ENCODE measurements around the gene SYCE1.

SYCE1 gene

GRCh38 chr10:133528845-133529575, 36.4 kb downstream of the SYCE1 start:
- Histone ChIP-seq H3K9ac (ENCODE audit: low read length) (no peak overlapping the region), H3K36me3 (ENCODE audit: low read length) (no peaks in the 10 kb centered on the region), H3K9me3 (ENCODE audit: insufficient read depth, low read length) (no peaks in the 10 kb centered on the region), H3K9me2 (replicated peaks; ENCODE audit: insufficient read depth, low read length) (no peaks in the 10 kb centered on the region), H3K4me2 (ENCODE audit: low read depth, low read length, poor library complexity, severe bottlenecking) (no peak overlapping the region), H3K4me3 (ENCODE audit: insufficient read depth, low read length, poor library complexity, severe bottlenecking) (no peak overlapping the region), H3K27me3 (ENCODE audit: low read length) (no peaks in the 10 kb centered on the region), H3F3A (ENCODE audit: insufficient read depth) (no peaks in the 10 kb centered on the region), H4K20me1 (ENCODE audit: low read depth, low read length) (no peaks in the 10 kb centered on the region), H2AFZ (ENCODE audit: low read depth, low read length, severe bottlenecking) (no peak overlapping the region), H3K79me2 (ENCODE audit: insufficient read depth, low read length) (no peaks in the 10 kb centered on the region), H3K27ac (ENCODE audit: low read depth, low read length) (no peak overlapping the region)
- TF ChIP-seq EZH2phosphoT487 (conservative IDR thresholded peaks at IDR 0.05; ENCODE audit: low read length) = no peak
- TF ChIP-seq CTCF (IDR thresholded peaks at IDR 0.05; ENCODE audit: insufficient read depth, low read length, poor library complexity, severe bottlenecking) = no peak

DNA sequence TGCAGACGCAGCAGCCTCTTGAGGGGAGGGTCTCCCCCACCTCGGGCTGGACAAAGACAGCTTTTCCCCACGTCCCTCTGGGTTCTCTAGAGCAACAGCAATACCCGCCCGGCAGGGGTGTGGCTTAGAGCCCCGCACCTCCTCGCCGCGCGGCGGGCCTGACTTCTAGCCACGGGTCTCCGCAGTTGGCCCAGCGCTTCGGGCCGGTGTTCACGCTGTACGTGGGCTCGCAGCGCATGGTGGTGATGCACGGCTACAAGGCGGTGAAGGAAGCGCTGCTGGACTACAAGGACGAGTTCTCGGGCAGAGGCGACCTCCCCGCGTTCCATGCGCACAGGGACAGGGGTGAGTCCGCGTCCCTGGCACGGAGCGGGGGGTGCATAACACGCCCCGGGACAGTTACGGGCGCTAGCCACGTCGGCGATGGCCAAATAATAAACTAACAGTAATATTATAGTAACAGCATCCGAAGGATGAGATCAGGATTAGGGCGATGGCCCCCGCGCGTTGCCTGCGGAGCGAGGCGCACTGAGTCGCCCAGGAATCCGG, 37.0 kb downstream of the SYCE1 start:
- no peaks in the 10 kb centered on the region for H3K27me3 ChIP-seq (ENCODE audit: low read length)
- H3K79me2 ChIP-seq (ENCODE audit: insufficient read depth, low read length) = no peaks in the 10 kb centered on the region
- no peak overlapping the region for H3K27ac ChIP-seq (ENCODE audit: low read depth, low read length)
- H3K9me3 ChIP-seq (ENCODE audit: insufficient read depth, low read length) = no peaks in the 10 kb centered on the region
- H2AFZ ChIP-seq (ENCODE audit: low read depth, low read length, severe bottlenecking) = no peak overlapping the region
- H4K20me1 ChIP-seq (ENCODE audit: low read depth, low read length) = no peaks in the 10 kb centered on the region
- H3K4me2 ChIP-seq (ENCODE audit: low read depth, low read length, poor library complexity, severe bottlenecking) = no peak overlapping the region
- H3F3A ChIP-seq (ENCODE audit: insufficient read depth) = no peaks in the 10 kb centered on the region
- no peak overlapping the region for H3K9ac ChIP-seq (ENCODE audit: low read length)
- no peaks in the 10 kb centered on the region for H3K9me2 ChIP-seq (replicated peaks; ENCODE audit: insufficient read depth, low read length)
- TF ChIP-seq CTCF (IDR thresholded peaks at IDR 0.05; ENCODE audit: insufficient read depth, low read length, poor library complexity, severe bottlenecking) (no peak), EZH2phosphoT487 (conservative IDR thresholded peaks at IDR 0.05; ENCODE audit: low read length) (no peak)
- no peaks in the 10 kb centered on the region for H3K36me3 ChIP-seq (ENCODE audit: low read length)
- no peak overlapping the region for H3K4me3 ChIP-seq (ENCODE audit: insufficient read depth, low read length, poor library complexity, severe bottlenecking)

DNA sequence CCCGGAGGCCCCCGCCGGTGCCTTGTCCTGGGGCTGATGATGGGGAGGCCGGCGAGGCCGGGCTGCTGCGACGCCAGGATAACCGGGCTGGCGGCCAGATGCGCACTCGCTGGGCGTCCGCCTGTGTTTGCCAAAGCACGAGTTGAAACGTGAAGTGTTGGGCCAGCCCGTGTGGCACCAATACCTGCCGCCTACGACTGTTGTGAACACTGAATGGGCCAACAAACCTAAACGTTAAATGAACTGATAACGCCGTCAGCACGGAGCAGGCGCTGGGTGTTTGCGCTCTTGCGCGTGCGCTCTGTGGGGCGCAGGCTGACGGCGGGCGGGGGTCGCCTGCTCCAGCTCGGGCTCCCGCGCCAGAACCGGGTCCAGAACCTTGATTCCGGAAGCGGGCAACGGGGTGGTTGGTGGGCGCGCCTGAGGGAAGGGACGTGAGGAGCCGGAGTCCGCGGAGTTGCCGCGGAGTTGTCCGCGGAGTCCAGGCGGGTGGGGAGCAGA, 37.6 kb downstream of the SYCE1 start:
- H3K9me2 ChIP-seq (replicated peaks; ENCODE audit: insufficient read depth, low read length) = no peaks in the 10 kb centered on the region
- no peak for TF ChIP-seq CTCF (IDR thresholded peaks at IDR 0.05; ENCODE audit: insufficient read depth, low read length, poor library complexity, severe bottlenecking)
- no peak for TF ChIP-seq EZH2phosphoT487 (conservative IDR thresholded peaks at IDR 0.05; ENCODE audit: low read length)
- H3K79me2 ChIP-seq (ENCODE audit: insufficient read depth, low read length) = no peaks in the 10 kb centered on the region
- H3K4me2 ChIP-seq (ENCODE audit: low read depth, low read length, poor library complexity, severe bottlenecking) = no peak overlapping the region
- no peak overlapping the region for H3K9ac ChIP-seq (ENCODE audit: low read length)
- no peak overlapping the region for H3K4me3 ChIP-seq (ENCODE audit: insufficient read depth, low read length, poor library complexity, severe bottlenecking)
- H3F3A ChIP-seq (ENCODE audit: insufficient read depth) = no peaks in the 10 kb centered on the region
- no peaks in the 10 kb centered on the region for H3K9me3 ChIP-seq (ENCODE audit: insufficient read depth, low read length)
- no peak overlapping the region for H3K27ac ChIP-seq (ENCODE audit: low read depth, low read length)
- no peaks in the 10 kb centered on the region; the same call in 1 of the 2 replicates for H3K27me3 ChIP-seq (ENCODE audit: low read length)
- H3K36me3 ChIP-seq (ENCODE audit: low read length) = no peaks in the 10 kb centered on the region
- no peak overlapping the region for H2AFZ ChIP-seq (ENCODE audit: low read depth, low read length, severe bottlenecking)
- H4K20me1 ChIP-seq (ENCODE audit: low read depth, low read length) = no peaks in the 10 kb centered on the region

All from SU-DHL-6 (cell line).